HL-60 (cell line): ENCODE measurements around the gene DDAH2.

ENCODE experiments used
- DNase-seq, 2 experiments: peaks; one replicate each; pipeline ENCODE4 v3.0.0-alpha.2; 2010 to 2020; ENCODE audit warnings: low read depth in 1 of 2, low spot score in 1 of 2
- H3K27ac ChIP-seq: fragments of 250-450 bp; sonication (Bioruptor Pico); replicated peaks from 2 replicates; pipeline ENCODE4 v1.5.1; 2020; ENCODE audit warnings: mild to moderate bottlenecking, moderate library complexity
- H3K27me3 ChIP-seq: fragments of 250-450 bp; sonication (Bioruptor Pico); 2 replicates; pipeline ENCODE4 v1.5.1; 2021; ENCODE audit warnings: mild to moderate bottlenecking, moderate library complexity; ENCODE audit not compliant: insufficient read depth, poor library complexity, severe bottlenecking
- H3K4me3 ChIP-seq: replicated peaks from 2 replicates; pipeline ENCODE4 v1.5.1; 2011; ENCODE audit warnings: mild to moderate bottlenecking, control low read depth, low read length; ENCODE audit not compliant: insufficient read depth
- CTCF ChIP-seq: IDR thresholded peaks from one replicate; pipeline ENCODE4 v1.5.1; 2011; ENCODE audit warnings: low read length, control low read depth, inconsistent platforms; ENCODE audit not compliant: insufficient read depth
- GABPA ChIP-seq: IDR thresholded peaks from 2 replicates; pipeline ENCODE4 v1.6.1; 2012; ENCODE audit warnings: low read depth
- POLR2AphosphoS5 ChIP-seq: IDR thresholded peaks from 2 replicates; pipeline ENCODE4 v1.6.1; 2012; ENCODE audit warnings: low read depth
- SPI1 ChIP-seq: IDR thresholded peaks from 2 replicates; pipeline ENCODE4 v1.6.1; 2012; ENCODE audit warnings: low read depth, mild to moderate bottlenecking, borderline replicate concordance
- TF ChIP-seq, protein P1 (sequence below): IDR thresholded peaks from 2 replicates; pipeline ENCODE4 v1.6.1; 2012; ENCODE audit warnings: low read depth; ENCODE audit not compliant: insufficient replicate concordance

The DDAH2 gene

DNA sequence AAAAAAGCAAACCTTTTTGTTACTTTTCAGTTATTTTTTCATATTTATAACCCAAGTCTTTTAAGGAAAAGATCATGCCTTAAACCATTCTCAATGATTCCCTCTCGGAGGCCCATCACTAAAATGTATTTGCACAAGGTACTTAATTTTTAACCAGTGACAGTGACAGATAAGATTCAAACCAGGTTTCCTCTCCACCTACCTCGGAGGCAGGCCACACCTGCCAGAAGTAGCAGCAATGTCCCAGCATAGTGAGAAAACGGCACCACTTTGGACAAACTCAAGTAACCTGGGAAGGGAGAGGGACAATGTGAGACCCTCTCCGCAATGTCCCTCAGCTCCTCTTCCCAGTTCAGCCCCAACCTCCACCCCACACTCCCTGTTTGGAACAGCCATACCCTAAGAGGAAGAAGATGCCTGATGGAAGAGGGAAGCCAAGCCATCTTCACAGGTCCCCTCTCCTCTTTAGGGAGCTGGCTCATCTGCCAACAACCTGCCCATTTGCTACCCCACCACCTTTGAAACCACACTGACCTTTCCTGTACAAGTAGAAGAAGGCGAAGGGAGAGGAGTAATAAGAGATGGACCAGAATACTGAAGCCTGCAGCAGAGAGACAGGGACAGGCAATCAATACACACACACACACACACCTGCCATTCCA lies 28.2 kb downstream of the DDAH2 start:
- H3K4me3 ChIP-seq, result no peak overlapping the region
- TF ChIP-seq GABPA (no peak), SPI1 (no peak), CTCF (no peak), POLR2AphosphoS5 (no peak)
- TF ChIP-seq, protein P1, sequence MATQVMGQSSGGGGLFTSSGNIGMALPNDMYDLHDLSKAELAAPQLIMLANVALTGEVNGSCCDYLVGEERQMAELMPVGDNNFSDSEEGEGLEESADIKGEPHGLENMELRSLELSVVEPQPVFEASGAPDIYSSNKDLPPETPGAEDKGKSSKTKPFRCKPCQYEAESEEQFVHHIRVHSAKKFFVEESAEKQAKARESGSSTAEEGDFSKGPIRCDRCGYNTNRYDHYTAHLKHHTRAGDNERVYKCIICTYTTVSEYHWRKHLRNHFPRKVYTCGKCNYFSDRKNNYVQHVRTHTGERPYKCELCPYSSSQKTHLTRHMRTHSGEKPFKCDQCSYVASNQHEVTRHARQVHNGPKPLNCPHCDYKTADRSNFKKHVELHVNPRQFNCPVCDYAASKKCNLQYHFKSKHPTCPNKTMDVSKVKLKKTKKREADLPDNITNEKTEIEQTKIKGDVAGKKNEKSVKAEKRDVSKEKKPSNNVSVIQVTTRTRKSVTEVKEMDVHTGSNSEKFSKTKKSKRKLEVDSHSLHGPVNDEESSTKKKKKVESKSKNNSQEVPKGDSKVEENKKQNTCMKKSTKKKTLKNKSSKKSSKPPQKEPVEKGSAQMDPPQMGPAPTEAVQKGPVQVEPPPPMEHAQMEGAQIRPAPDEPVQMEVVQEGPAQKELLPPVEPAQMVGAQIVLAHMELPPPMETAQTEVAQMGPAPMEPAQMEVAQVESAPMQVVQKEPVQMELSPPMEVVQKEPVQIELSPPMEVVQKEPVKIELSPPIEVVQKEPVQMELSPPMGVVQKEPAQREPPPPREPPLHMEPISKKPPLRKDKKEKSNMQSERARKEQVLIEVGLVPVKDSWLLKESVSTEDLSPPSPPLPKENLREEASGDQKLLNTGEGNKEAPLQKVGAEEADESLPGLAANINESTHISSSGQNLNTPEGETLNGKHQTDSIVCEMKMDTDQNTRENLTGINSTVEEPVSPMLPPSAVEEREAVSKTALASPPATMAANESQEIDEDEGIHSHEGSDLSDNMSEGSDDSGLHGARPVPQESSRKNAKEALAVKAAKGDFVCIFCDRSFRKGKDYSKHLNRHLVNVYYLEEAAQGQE, result no peak
- DNase-seq, result no peak
- no peak overlapping the region for H3K27ac ChIP-seq
- no peaks in the 10 kb centered on the region for H3K27me3 ChIP-seq

DNA sequence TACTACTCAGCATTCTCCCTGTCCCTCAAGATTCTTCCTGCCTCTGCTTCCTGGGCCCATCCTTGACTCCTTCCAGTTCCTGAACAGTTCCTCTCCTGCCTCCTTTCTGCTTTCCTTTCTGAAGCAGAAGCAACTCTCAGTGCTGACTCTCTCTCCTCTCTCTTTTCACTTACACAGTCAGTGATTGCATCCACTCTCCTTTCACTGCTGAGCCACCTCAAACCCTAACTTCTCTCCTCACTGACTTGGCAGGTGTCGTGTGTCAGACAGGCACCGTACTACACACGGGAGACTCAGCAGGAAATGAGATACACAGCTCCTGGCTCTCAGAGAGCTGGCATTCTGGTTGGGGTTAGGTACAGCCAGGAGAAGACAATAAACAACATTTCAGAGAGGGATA lies 31.5 kb downstream of the DDAH2 start:
- Histone ChIP-seq H3K27me3 (no peaks in the 10 kb centered on the region), H3K4me3 (no peak overlapping the region), H3K27ac (no peak overlapping the region)
- DNase-seq, result no peak
- TF ChIP-seq, protein P1, result no peak
- no peak for TF ChIP-seq CTCF
- no peak for TF ChIP-seq GABPA
- no peak for TF ChIP-seq SPI1
- TF ChIP-seq POLR2AphosphoS5, result no peak

DNA sequence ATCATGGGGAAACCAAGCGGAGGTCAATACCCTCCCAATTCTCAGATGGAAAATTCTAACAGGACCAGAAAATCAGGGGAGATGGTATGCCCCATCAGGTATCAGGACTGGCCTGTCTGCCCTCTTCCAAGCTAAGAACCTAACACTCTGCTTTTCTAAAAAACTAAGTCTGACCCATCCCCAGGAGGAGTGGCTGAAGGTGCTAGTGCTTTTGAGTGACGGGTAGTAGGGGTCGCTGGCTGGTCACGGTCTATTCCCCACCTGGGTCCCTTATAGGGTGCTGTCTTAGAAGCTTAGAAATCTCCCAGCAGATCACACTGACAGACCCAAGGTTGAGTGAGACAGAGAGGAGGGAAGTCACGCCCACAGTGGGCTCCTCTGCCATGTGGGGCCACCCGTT lies 35.6 kb downstream of the DDAH2 start:
- Histone ChIP-seq H3K4me3 (no peak overlapping the region), H3K27me3 (no peaks in the 10 kb centered on the region)
- no peak for TF ChIP-seq CTCF
- TF ChIP-seq GABPA, result no peak

DNA sequence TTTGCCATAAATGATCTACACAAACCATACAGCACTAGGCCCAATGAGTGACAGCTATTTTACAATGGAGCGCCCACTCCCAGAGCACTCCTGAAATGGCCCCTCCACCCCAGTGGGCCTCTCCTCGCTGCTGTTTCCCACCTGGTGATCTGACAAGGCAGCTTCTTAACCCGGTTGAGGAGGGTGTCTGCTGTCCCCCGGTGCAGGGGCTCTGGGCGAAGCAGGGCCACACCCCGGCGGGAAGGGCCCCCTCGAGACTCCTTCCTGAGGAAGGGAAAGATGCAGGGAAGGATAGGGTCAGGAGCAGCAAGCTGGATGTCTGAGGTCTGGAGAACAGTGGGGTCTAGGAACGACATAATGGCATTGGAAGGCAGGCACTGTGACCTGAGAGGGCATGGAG lies 36.2 kb downstream of the DDAH2 start:
- no peak overlapping the region for H3K4me3 ChIP-seq

More for the DNA sequence above, 35.6 kb downstream of the DDAH2 start:
- no peak overlapping the region for H3K27ac ChIP-seq
- no peak for DNase-seq

More for the DNA sequence above, 36.2 kb downstream of the DDAH2 start:
- H3K27ac ChIP-seq, result no peak overlapping the region
- H3K27me3 ChIP-seq, result no peaks in the 10 kb centered on the region
- no peak for DNase-seq
- TF ChIP-seq GABPA (no peak), SPI1 (no peak), POLR2AphosphoS5 (no peak), CTCF (no peak)
- TF ChIP-seq, protein P1, result no peak
